Duodenal mucosa (tissue), 2 donors: Measurements from ENCODE around the gene PARD3B.

Experiments used
- H3K27ac ChIP-seq: one replicate; pipeline ENCODE4 v1.7.0; 2013; ENCODE audit warnings: low read depth, low read length
- H3K27me3 ChIP-seq, 2 donors: one replicate each; pipeline ENCODE4 v1.7.0; 2013; ENCODE audit warnings: low read length in 2 of 2, control low read depth in 1 of 2; ENCODE audit not compliant: insufficient read depth in 2 of 2, control insufficient read depth in 1 of 2
- H3K36me3 ChIP-seq, 2 donors: one replicate each; pipeline ENCODE4 v1.7.0; 2013; ENCODE audit warnings: low read length in 2 of 2, control low read depth in 1 of 2; ENCODE audit not compliant: insufficient read depth in 2 of 2, control insufficient read depth in 1 of 2
- H3K4me1 ChIP-seq, 2 donors: one replicate each; pipeline ENCODE4 v1.7.0; 2013; ENCODE audit warnings: low read length in 2 of 2, control low read depth in 1 of 2; ENCODE audit not compliant: insufficient read depth in 2 of 2, control insufficient read depth in 1 of 2
- H3K4me3 ChIP-seq, 2 donors: one replicate each; pipeline ENCODE4 v1.7.0; 2013; ENCODE audit warnings: low read length in 2 of 2, low read depth in 1 of 2
- H3K9ac ChIP-seq, 2 donors: one replicate each; pipeline ENCODE4 v1.7.0; 2013; ENCODE audit warnings: low read length in 2 of 2, low read depth in 1 of 2
- H3K9me3 ChIP-seq, 2 donors: one replicate each; pipeline ENCODE4 v1.7.0; 2013; ENCODE audit warnings: low read length in 2 of 2, control low read depth in 1 of 2; ENCODE audit not compliant: control insufficient read depth in 1 of 2

The PARD3B gene

DNA sequence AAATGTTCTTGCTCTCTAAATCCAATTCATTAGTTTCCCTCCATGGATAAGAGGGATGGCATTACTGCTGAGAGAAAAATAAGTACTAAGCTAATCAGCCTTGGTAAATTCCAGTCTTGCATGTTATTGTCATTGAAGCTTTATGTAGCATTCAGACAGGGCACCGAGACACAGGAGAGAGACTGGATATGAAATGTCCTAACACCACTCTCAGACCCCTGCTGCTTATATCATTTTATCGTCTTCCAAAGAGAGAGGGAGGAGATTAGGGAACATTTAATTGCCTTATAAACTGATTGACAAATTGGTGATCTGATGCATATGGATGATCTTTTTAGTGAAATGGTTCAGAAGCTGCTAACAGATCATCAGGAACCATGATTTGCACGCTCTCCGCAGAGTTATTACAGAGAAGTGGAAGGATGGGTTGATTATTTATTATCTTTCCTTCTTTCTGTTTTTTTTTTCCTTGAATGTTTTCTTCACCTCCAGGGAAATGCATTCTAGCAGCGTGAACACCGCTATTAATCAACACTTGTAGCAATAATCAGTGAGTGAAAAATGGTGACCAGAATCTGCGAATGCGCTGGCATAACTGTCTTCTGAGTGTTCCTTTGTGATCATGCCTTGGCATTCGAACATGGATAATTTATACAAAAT, 986.3 kb downstream of the PARD3B start:
- H3K27me3 ChIP-seq: no peaks in the 10 kb centered on the region
- no peak overlapping the region for H3K9ac ChIP-seq
- no peaks in the 10 kb centered on the region for H3K9me3 ChIP-seq
- H3K4me3 ChIP-seq: no peak overlapping the region
- no peaks in the 10 kb centered on the region for H3K36me3 ChIP-seq
- no peaks in the 10 kb centered on the region for H3K4me1 ChIP-seq
- no peak overlapping the region for H3K27ac ChIP-seq

- H3K27ac ChIP-seq: no peak overlapping the region
- H3K4me1 ChIP-seq: no peaks in the 10 kb centered on the region
- H3K9ac ChIP-seq: no peak overlapping the region
- no peaks in the 10 kb centered on the region for H3K27me3 ChIP-seq
- H3K9me3 ChIP-seq: no peaks in the 10 kb centered on the region
- no peak overlapping the region for H3K4me3 ChIP-seq
- no peaks in the 10 kb centered on the region for H3K36me3 ChIP-seq
Measured at GRCh38 chr2:205535001-205535400, 989.7 kb downstream of the PARD3B start.

GRCh38 chr2:205539603-205540002, 994.3 kb downstream of the PARD3B start:
- H3K36me3 ChIP-seq: no peaks in the 10 kb centered on the region
- H3K27ac ChIP-seq: no peak overlapping the region
- no peak overlapping the region for H3K4me3 ChIP-seq
- H3K9me3 ChIP-seq: no peaks in the 10 kb centered on the region
- no peaks in the 10 kb centered on the region for H3K27me3 ChIP-seq
- H3K9ac ChIP-seq: no peak overlapping the region
- H3K4me1 ChIP-seq: no peaks in the 10 kb centered on the region

- Histone ChIP-seq H3K4me1 (no peaks in the 10 kb centered on the region), H3K36me3 (no peaks in the 10 kb centered on the region), H3K27me3 (no peaks in the 10 kb centered on the region), H3K4me3 (no peak overlapping the region), H3K27ac (no peak overlapping the region), H3K9ac (no peak overlapping the region), H3K9me3 (no peaks in the 10 kb centered on the region)
Measured at GRCh38 chr2:205540036-205540435, 994.8 kb downstream of the PARD3B start.

GRCh38 chr2:205543262-205543843, 998.1 kb downstream of the PARD3B start:
- Histone ChIP-seq H3K27me3 (no peaks in the 10 kb centered on the region), H3K27ac (no peak overlapping the region), H3K9ac (no peak overlapping the region), H3K36me3 (no peaks in the 10 kb centered on the region), H3K4me1 (no peaks in the 10 kb centered on the region), H3K4me3 (no peak overlapping the region), H3K9me3 (no peaks in the 10 kb centered on the region)

DNA sequence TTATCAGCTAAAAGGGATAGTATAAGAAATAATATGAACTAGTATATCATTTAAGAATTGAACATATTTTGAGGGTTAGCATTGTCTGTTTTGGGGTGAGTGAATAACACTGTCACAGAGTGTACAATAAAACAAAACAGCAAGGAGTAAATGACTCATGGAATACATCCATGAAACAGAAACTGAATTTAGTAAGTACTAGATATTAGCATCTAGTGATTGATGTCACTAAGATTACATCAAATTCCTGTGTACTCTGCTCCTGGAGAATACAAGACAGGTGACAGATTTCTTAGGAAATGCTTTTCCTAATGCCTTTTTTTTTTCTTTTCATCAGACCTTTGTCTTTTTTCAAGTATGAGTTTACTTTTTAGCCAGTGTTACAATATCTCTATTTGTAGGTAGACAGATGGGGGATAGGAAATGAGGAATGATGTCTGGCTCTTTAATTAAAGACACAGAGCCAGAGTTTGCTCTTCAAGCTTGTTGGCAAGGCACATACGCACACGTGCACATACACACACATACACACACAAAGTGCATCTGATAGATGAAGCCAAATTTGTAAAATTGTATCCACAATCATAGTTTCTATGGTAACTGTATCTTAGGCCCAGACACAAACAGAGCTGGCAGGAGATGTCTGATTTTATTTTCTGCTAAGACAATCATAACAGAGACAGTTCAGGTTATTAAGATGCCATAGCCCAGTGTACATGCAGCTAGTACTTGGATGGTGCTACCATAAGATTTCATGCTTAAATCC, 998.8 kb downstream of the PARD3B start:
- H3K27me3 ChIP-seq: no peaks in the 10 kb centered on the region
- H3K9ac ChIP-seq: no peak overlapping the region
- no peaks in the 10 kb centered on the region for H3K4me1 ChIP-seq
- no peaks in the 10 kb centered on the region for H3K36me3 ChIP-seq
- H3K4me3 ChIP-seq: no peak overlapping the region
- H3K27ac ChIP-seq: no peak overlapping the region
- no peaks in the 10 kb centered on the region for H3K9me3 ChIP-seq

GRCh38 chr2:205545971-205546816, 1000.9 kb downstream of the PARD3B start:
- Histone ChIP-seq H3K9ac (no peak overlapping the region), H3K27ac (no peak overlapping the region), H3K36me3 (no peaks in the 10 kb centered on the region), H3K27me3 (no peaks in the 10 kb centered on the region), H3K9me3 (no peaks in the 10 kb centered on the region), H3K4me1 (no peaks in the 10 kb centered on the region), H3K4me3 (no peak overlapping the region)

DNA sequence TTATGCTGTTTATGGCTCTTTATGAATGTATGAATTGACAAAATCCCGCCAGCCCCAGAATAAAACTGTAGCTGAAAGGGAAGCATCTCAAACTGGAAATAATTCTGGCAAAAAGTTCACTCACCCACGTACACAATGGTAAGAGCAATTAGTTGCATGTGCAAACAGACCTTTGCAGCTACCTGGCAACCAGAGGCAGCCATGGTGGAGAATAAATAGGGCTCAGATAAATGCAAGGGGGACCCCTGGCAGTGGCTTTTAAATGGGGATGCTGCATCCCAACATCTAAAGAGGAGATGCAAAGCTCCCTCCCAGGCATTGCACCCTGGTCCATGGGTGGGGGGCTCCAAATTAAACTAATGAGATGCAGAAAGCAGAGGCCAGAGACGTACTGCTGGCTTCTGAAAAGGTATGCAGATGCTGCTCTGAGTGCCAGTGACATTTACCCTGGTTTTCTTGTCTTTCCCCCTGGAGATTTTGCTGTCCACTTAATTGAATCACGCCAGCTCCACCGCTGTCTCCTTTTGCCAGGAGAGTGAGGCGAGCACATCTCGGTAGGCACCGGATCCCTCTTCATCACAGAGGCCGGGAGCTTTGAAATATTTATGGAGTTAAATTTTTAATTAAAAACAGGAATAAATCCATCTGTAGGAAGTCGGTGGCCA, 1010.4 kb downstream of the PARD3B start:
- H3K27ac ChIP-seq: no peak overlapping the region
- no peaks in the 10 kb centered on the region for H3K4me1 ChIP-seq
- H3K4me3 ChIP-seq: no peak overlapping the region
- no peaks in the 10 kb centered on the region for H3K9me3 ChIP-seq
- H3K36me3 ChIP-seq: no peaks in the 10 kb centered on the region
- H3K27me3 ChIP-seq: no peaks in the 10 kb centered on the region
- H3K9ac ChIP-seq: no peak overlapping the region

- no peaks in the 10 kb centered on the region for H3K4me1 ChIP-seq
- no peaks in the 10 kb centered on the region for H3K36me3 ChIP-seq
- no peak overlapping the region for H3K9ac ChIP-seq
- no peak overlapping the region for H3K4me3 ChIP-seq
- no peaks in the 10 kb centered on the region for H3K9me3 ChIP-seq
- no peaks in the 10 kb centered on the region for H3K27me3 ChIP-seq
- no peak overlapping the region for H3K27ac ChIP-seq
Measured at GRCh38 chr2:205556357-205556756, 1011.1 kb downstream of the PARD3B start.
